ENCODE data around the gene PRDM1.

The PRDM1 gene

DNA sequence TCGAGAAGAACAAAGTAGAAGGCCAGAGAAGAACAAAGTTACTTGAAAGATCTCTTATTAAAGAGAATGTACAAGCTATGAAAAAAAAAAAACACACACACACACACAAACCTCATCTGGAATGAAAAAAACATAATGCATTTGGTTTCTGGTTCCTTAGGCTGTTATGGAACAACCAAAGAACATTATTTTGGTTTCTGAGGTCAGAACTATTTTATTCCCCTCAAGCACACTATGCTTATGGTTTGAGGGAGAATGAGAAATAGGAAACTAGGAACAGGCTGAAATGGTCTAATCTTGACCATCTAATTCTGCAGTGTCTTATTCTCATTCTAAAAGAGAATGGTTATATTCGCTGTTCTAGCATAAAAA is 8.8 kb downstream of the PRDM1 start (continued):
- TF ChIP-seq, protein P1, sequence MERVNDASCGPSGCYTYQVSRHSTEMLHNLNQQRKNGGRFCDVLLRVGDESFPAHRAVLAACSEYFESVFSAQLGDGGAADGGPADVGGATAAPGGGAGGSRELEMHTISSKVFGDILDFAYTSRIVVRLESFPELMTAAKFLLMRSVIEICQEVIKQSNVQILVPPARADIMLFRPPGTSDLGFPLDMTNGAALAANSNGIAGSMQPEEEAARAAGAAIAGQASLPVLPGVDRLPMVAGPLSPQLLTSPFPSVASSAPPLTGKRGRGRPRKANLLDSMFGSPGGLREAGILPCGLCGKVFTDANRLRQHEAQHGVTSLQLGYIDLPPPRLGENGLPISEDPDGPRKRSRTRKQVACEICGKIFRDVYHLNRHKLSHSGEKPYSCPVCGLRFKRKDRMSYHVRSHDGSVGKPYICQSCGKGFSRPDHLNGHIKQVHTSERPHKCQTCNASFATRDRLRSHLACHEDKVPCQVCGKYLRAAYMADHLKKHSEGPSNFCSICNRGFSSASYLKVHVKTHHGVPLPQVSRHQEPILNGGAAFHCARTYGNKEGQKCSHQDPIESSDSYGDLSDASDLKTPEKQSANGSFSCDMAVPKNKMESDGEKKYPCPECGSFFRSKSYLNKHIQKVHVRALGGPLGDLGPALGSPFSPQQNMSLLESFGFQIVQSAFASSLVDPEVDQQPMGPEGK (CRISPR knock-in tag; IDR thresholded peaks at IDR 0.05; ENCODE audit: borderline replicate concordance) = no peak
- TF ChIP-seq ZFP3 (CRISPR knock-in tag; IDR thresholded peaks at IDR 0.05) = no peak

DNA sequence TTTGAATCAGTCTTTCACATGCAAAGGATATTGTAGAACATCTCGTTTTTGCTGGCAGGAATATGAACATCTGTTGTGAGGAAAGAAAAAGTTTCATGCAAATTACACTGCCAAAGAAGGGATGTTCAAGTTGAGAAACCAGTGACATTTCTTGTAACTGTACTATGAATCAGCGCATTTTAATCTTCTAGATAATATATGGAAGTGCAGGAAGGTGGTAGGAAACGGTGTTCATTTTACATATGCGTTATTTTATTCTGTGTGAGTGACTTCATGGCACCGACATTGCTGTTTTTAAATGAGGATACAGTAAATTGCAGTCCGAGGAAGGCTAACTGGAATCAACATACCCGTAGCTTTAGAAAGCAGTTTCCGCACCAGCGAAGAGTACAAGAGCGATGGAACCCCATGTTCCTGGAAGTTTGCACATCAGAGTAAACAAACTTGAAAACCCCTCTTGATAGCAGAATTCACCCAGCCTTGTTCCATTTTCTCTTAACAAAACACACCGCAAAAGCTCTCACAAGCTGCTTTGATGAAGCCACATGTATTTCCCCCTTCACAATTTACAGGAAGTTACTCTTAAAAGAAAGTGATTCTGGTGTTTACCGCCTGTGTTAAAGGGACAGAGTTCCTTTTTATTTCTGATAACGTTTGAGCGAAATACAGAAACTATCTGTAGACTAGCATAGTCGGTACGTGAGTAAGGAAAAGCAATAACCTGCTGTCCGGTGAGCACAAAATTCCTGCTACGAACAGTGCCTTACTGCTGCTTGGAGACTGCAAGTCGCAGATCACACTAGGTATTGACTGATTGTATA is 11.5 kb downstream of the PRDM1 start:
- no peak for TF ChIP-seq ZFP30 (CRISPR knock-in tag; IDR thresholded peaks at IDR 0.05)
- TF ChIP-seq PPARA (CRISPR knock-in tag; IDR thresholded peaks at IDR 0.05; ENCODE audit: borderline replicate concordance) = no peak
- peak; percentile 54 for ATAC-seq

DNA sequence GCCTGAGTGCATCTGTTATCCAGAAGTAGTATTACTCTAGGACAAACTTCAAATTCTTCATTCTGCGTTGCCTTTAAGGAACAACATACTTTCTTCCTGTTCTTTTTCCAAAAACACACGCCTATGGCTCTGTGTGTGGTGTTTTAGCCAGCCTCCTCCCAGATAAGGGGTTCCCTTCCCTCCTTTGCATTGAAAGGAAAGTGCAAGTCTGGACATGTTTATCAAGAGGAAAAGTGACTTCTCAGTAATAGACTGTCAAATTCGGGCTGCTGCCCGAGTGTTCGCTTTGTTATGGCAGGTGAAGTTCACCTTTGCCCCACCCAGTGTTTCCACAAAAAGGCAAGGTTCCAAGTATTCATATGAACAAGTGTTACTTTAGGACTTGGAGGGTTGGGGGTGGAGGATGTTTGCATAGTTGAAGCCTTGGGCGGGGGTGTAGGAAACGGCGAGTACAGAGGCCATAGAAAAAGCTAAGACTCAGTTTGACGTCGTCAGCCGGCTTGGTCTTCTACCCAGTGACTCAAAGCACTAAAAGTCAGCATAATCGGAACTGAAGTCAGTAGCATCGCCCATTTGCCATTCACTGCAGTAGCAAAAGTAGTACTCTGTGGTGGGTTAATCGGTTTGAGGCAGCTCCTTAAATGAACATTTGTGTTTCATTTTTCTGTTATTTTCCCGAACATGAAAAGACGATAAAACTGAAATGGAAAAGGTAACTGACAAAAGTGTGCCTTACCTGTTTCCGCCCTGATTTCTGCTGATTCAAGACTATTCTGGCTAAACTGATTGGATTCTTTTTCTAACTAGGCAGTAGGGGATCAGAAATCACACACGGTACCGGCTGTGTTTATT is 12.5 kb downstream of the PRDM1 start:
- ATAC-seq = peak; percentile 60
- TF ChIP-seq ESRRG (CRISPR knock-in tag; IDR thresholded peaks at IDR 0.05) (no peak), OSR1 (CRISPR knock-in tag; IDR thresholded peaks at IDR 0.05) (no peak), ZC3H10 (CRISPR knock-in tag; IDR thresholded peaks at IDR 0.05) (no peak), ZNF8 (CRISPR knock-in tag; IDR thresholded peaks at IDR 0.05) (no peak), TCF4 (CRISPR knock-in tag; IDR thresholded peaks at IDR 0.05; ENCODE audit: borderline replicate concordance) (no peak), CSDC2 (CRISPR knock-in tag; IDR thresholded peaks at IDR 0.05) (no peak), SNAI2 (CRISPR knock-in tag; IDR thresholded peaks at IDR 0.05) (no peak), RARB (CRISPR knock-in tag; IDR thresholded peaks at IDR 0.05) (no peak), PPARA (CRISPR knock-in tag; IDR thresholded peaks at IDR 0.05; ENCODE audit: borderline replicate concordance) (no peak), ZNF70 (CRISPR knock-in tag; IDR thresholded peaks at IDR 0.05) (no peak), ZFP30 (CRISPR knock-in tag; IDR thresholded peaks at IDR 0.05) (no peak), BACH2 (CRISPR knock-in tag; IDR thresholded peaks at IDR 0.05; ENCODE audit: borderline replicate concordance) (no peak), ARNTL (CRISPR knock-in tag; IDR thresholded peaks at IDR 0.05; ENCODE audit: borderline replicate concordance, low read depth) (no peak), TOX (CRISPR knock-in tag; IDR thresholded peaks at IDR 0.05; ENCODE audit: borderline replicate concordance) (no peak)
- TF ChIP-seq, protein P2, sequence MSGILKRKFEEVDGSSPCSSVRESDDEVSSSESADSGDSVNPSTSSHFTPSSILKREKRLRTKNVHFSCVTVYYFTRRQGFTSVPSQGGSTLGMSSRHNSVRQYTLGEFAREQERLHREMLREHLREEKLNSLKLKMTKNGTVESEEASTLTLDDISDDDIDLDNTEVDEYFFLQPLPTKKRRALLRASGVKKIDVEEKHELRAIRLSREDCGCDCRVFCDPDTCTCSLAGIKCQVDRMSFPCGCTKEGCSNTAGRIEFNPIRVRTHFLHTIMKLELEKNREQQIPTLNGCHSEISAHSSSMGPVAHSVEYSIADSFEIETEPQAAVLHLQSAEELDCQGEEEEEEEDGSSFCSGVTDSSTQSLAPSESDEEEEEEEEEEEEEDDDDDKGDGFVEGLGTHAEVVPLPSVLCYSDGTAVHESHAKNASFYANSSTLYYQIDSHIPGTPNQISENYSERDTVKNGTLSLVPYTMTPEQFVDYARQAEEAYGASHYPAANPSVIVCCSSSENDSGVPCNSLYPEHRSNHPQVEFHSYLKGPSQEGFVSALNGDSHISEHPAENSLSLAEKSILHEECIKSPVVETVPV (CRISPR knock-in tag; IDR thresholded peaks at IDR 0.05) = no peak
- TF ChIP-seq, protein P3, sequence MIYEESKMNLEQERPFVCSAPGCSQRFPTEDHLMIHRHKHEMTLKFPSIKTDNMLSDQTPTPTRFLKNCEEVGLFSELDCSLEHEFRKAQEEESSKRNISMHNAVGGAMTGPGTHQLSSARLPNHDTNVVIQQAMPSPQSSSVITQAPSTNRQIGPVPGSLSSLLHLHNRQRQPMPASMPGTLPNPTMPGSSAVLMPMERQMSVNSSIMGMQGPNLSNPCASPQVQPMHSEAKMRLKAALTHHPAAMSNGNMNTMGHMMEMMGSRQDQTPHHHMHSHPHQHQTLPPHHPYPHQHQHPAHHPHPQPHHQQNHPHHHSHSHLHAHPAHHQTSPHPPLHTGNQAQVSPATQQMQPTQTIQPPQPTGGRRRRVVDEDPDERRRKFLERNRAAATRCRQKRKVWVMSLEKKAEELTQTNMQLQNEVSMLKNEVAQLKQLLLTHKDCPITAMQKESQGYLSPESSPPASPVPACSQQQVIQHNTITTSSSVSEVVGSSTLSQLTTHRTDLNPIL (CRISPR knock-in tag; IDR thresholded peaks at IDR 0.05; ENCODE audit: low read depth) = no peak
- TF ChIP-seq, protein P4, sequence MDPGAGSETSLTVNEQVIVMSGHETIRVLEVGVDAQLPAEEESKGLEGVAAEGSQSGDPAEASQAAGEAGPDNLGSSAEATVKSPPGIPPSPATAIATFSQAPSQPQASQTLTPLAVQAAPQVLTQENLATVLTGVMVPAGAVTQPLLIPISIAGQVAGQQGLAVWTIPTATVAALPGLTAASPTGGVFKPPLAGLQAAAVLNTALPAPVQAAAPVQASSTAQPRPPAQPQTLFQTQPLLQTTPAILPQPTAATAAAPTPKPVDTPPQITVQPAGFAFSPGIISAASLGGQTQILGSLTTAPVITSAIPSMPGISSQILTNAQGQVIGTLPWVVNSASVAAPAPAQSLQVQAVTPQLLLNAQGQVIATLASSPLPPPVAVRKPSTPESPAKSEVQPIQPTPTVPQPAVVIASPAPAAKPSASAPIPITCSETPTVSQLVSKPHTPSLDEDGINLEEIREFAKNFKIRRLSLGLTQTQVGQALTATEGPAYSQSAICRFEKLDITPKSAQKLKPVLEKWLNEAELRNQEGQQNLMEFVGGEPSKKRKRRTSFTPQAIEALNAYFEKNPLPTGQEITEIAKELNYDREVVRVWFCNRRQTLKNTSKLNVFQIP (CRISPR knock-in tag; IDR thresholded peaks at IDR 0.05; ENCODE audit: borderline replicate concordance, low read depth) = no peak
- TF ChIP-seq, protein P5, sequence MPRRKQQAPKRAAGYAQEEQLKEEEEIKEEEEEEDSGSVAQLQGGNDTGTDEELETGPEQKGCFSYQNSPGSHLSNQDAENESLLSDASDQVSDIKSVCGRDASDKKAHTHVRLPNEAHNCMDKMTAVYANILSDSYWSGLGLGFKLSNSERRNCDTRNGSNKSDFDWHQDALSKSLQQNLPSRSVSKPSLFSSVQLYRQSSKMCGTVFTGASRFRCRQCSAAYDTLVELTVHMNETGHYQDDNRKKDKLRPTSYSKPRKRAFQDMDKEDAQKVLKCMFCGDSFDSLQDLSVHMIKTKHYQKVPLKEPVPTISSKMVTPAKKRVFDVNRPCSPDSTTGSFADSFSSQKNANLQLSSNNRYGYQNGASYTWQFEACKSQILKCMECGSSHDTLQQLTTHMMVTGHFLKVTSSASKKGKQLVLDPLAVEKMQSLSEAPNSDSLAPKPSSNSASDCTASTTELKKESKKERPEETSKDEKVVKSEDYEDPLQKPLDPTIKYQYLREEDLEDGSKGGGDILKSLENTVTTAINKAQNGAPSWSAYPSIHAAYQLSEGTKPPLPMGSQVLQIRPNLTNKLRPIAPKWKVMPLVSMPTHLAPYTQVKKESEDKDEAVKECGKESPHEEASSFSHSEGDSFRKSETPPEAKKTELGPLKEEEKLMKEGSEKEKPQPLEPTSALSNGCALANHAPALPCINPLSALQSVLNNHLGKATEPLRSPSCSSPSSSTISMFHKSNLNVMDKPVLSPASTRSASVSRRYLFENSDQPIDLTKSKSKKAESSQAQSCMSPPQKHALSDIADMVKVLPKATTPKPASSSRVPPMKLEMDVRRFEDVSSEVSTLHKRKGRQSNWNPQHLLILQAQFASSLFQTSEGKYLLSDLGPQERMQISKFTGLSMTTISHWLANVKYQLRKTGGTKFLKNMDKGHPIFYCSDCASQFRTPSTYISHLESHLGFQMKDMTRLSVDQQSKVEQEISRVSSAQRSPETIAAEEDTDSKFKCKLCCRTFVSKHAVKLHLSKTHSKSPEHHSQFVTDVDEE (CRISPR knock-in tag; IDR thresholded peaks at IDR 0.05) = no peak
